ENCODE data around the gene DOCK2. TPM values are rescaled to one million over a fixed set of nuclear protein-coding genes. Genes with fewer than 3 reads are reported as not detected.
"Not testable (repeated sequence)": the region's sequence is repeated elsewhere in the genome, so short reads cannot be mapped to it uniquely, and the experiment has no call there.

DOCK2 gene
- total RNA-seq, 1 donor from 2014 or later, result 3.9 TPM

DNA sequence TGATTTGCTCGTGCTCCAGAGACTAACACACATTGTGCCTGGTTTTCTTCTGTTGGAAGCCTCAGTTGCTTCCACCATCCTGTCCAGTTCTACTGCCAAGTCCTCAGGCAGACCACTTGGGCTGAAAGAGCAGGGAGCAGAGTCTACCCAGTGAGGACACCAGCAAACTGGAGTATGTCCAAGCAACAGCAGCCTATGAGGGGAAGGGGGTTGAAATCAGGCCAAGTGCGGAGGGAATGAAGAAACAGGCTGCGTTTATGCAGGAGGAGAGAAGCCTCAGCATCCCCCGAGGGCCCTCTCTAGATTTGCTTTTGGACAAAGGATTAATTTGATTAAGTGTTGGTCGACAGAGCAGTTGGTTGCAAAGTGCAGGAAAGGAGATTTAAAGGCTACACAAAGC lies 14.5 kb downstream of the DOCK2 start:
- no peak for DNase-seq (ENCODE audit: low read depth)
- H3K27me3 ChIP-seq (ENCODE audit: control insufficient read depth, insufficient read depth, low read length), result no peaks in the 10 kb centered on the region
- TF ChIP-seq, protein P1, sequence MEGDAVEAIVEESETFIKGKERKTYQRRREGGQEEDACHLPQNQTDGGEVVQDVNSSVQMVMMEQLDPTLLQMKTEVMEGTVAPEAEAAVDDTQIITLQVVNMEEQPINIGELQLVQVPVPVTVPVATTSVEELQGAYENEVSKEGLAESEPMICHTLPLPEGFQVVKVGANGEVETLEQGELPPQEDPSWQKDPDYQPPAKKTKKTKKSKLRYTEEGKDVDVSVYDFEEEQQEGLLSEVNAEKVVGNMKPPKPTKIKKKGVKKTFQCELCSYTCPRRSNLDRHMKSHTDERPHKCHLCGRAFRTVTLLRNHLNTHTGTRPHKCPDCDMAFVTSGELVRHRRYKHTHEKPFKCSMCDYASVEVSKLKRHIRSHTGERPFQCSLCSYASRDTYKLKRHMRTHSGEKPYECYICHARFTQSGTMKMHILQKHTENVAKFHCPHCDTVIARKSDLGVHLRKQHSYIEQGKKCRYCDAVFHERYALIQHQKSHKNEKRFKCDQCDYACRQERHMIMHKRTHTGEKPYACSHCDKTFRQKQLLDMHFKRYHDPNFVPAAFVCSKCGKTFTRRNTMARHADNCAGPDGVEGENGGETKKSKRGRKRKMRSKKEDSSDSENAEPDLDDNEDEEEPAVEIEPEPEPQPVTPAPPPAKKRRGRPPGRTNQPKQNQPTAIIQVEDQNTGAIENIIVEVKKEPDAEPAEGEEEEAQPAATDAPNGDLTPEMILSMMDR (IDR thresholded peaks at IDR 0.05; ENCODE audit: insufficient read depth, low read length, poor library complexity, severe bottlenecking), result no peak
- H3K36me3 ChIP-seq (ENCODE audit: control insufficient read depth, insufficient read depth, low read length), result no peaks in the 10 kb centered on the region
- H3K4me3 ChIP-seq (ENCODE audit: low read depth, low read length), result no peak overlapping the region

DNA sequence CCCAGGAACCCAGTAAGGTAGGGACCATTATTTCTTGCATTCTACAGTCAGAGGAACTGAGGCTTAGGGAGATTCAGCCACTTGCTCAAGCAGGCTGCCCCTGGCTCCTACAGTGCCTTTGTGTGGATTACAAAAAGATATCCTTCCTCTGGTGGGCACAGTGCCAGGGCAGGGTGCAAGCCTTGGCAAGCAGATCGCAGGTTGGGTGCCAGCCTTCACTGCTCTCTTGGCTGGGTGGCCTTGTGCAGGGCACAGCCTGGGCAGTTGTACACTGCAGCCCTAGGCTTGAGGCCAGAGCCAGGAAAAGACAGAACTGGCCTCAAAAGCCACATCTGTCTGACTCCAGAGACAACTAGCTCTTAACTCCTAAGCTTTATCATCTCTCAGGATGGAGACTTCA lies 15.0 kb downstream of the DOCK2 start:
- no peaks in the 10 kb centered on the region for H3K36me3 ChIP-seq (ENCODE audit: control insufficient read depth, insufficient read depth, low read length)
- H3K27me3 ChIP-seq (ENCODE audit: control insufficient read depth, insufficient read depth, low read length), result no peaks in the 10 kb centered on the region
- H3K4me3 ChIP-seq (ENCODE audit: low read depth, low read length), result no peak overlapping the region
- TF ChIP-seq, protein P1 (IDR thresholded peaks at IDR 0.05; ENCODE audit: insufficient read depth, low read length, poor library complexity, severe bottlenecking), result no peak
- no peak for DNase-seq (ENCODE audit: low read depth)

DNA sequence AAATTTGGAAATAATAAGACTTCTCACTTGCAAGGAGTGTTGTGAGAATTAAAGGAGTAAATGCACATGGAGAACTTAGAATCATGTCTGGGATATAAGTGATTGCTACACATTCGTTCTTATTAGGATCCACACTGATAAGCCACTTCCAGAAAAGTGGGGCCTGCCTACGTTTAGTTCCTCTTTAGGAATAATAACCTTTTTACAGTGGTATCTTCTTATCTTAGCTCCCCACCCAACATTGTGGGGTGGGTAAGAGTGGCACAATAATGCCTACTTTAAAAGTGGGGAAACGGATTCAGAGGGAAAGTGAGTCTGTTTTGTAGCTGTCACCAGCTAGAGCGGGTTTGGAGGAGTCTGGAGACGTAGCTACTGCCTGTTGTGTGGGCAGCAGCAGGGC lies 16.0 kb downstream of the DOCK2 start:
- Histone ChIP-seq H3K4me3 (ENCODE audit: low read depth, low read length) (no peak overlapping the region), H3K36me3 (ENCODE audit: control insufficient read depth, insufficient read depth, low read length) (no peaks in the 10 kb centered on the region), H3K27me3 (ENCODE audit: control insufficient read depth, insufficient read depth, low read length) (no peaks in the 10 kb centered on the region)
- TF ChIP-seq, protein P1 (IDR thresholded peaks at IDR 0.05; ENCODE audit: insufficient read depth, low read length, poor library complexity, severe bottlenecking), result no peak
- DNase-seq (ENCODE audit: low read depth), result no peak

DNA sequence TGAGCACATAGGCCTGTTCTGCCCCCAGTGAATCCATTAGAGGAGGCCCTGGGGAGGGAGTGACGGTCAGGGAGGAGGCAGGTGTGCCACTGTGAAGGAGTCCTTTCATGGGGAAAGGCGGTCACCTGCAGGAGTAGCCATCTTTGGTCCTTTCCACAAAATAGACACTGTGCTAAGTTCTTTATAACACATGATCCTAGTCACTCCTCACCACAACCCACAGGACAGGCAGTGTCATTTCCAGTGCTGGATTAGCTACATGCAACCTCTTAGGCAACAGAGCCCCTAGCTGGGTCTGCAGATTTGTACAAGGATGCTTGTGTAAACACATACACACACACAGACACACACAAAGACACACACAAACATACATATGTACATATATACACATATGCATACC lies 18.3 kb downstream of the DOCK2 start:
- H3K4me3 ChIP-seq (ENCODE audit: low read depth, low read length), result no peak overlapping the region
- DNase-seq (ENCODE audit: low read depth), result no peak
- TF ChIP-seq, protein P1 (IDR thresholded peaks at IDR 0.05; ENCODE audit: insufficient read depth, low read length, poor library complexity, severe bottlenecking), result no peak
- H3K36me3 ChIP-seq (ENCODE audit: control insufficient read depth, insufficient read depth, low read length), result no peaks in the 10 kb centered on the region
- no peaks in the 10 kb centered on the region for H3K27me3 ChIP-seq (ENCODE audit: control insufficient read depth, insufficient read depth, low read length)

DNA sequence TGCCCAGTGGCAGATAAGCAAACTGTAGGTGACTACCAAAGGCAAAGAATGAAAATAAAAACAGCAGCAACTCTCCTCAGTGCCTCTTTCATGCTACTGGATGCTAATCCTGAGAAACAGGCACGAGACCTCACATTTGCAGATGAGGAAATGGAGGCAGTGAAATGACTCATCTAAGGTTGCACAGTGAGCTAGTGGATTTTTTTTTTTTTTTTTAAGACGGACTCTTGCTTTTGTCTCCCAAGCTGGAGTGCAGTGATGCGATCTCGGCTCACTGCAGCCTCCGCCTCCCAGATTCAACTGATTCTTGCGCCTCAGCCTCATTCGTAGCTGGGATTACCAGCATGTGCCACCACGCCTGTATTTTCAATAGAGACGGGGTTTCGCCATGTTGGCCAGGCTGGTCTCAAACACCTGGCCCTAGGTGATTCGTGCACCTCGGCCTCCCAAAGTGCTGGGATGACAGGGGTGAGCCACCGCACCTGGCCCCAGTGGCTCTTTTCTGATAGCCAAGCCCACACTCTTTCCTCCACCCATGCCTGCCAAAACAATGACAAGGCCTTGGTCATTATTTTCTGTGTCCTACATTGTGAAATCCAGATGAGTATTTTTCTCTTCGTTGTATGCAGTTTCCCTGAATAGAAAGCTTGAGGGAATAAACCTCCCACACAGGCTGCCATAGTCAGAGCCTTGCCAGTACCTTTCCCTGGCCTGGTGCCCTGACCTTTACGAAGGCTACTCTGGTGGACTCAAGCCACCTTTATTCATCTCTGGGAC lies 19.2 kb downstream of the DOCK2 start:
- H3K27me3 ChIP-seq (ENCODE audit: control insufficient read depth, insufficient read depth, low read length), result no peaks in the 10 kb centered on the region
- no peak for DNase-seq (ENCODE audit: low read depth)
- no peak overlapping the region for H3K4me3 ChIP-seq (ENCODE audit: low read depth, low read length)
- TF ChIP-seq, protein P1 (IDR thresholded peaks at IDR 0.05; ENCODE audit: insufficient read depth, low read length, poor library complexity, severe bottlenecking), result no peak
- no peaks in the 10 kb centered on the region for H3K36me3 ChIP-seq (ENCODE audit: control insufficient read depth, insufficient read depth, low read length)

DNA sequence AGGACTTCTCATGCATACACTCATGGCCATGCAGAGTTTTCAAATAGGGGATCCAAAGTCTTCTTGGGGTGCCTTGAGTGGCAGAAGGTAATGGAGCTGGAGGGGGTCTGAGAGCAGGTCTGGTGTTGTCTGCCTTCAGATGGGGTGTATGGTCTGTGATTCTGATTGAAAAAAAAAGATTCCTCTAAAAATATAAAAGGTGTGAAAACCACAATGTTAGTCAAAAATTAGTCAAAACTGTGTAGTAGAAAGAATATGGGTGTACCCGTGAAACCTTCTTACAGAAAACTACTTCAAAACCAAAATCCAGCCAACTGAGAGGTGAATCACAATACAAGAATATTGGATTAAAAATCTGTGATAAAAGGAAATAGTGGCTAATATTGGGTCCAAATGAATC lies 20.1 kb downstream of the DOCK2 start:
- no peak for DNase-seq (ENCODE audit: low read depth)
- Histone ChIP-seq H3K36me3 (ENCODE audit: control insufficient read depth, insufficient read depth, low read length) (no peaks in the 10 kb centered on the region), H3K4me3 (ENCODE audit: low read depth, low read length) (no peak overlapping the region), H3K27me3 (ENCODE audit: control insufficient read depth, insufficient read depth, low read length) (no peaks in the 10 kb centered on the region)
- TF ChIP-seq, protein P1 (IDR thresholded peaks at IDR 0.05; ENCODE audit: insufficient read depth, low read length, poor library complexity, severe bottlenecking), result no peak

DNA sequence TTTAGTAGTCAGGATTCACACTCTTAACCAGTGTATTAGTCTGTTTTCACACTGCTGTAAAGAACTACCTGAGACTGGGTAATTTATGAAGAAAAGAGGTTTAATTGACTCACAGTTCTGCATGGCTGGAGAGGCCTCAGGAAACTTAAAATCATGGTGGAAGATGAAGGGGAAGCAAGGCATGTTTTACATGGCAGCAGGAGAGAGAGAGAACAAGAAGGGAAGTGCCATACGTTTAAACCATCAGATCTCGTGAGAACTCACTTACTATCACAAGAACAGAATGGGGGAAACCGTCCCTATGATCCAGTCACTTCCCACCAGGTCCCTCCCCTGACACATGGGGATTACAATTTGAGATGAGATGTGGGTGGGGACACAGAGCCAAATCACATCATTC lies 25.4 kb downstream of the DOCK2 start:
- not testable (repeated sequence) for H3K27me3 ChIP-seq (ENCODE audit: control insufficient read depth, insufficient read depth, low read length); H3K36me3 ChIP-seq (ENCODE audit: control insufficient read depth, insufficient read depth, low read length); DNase-seq (ENCODE audit: low read depth); H3K4me3 ChIP-seq (ENCODE audit: low read depth, low read length)
